ENCODE results near the gene ATP9A. TPM values are rescaled to one million over a fixed set of nuclear protein-coding genes. Genes with fewer than 3 reads are reported as not detected.
"Not testable (repeated sequence)": the region's sequence is repeated elsewhere in the genome, so short reads cannot be mapped to it uniquely, and the experiment has no call there.

The ATP9A gene
- total and polyA plus RNA-seq, 2 of the 8 experiments (the other 6 are each of a cell fraction or from before 2014, with no cell fraction given) = 5.0 to 6.4 TPM

DNA sequence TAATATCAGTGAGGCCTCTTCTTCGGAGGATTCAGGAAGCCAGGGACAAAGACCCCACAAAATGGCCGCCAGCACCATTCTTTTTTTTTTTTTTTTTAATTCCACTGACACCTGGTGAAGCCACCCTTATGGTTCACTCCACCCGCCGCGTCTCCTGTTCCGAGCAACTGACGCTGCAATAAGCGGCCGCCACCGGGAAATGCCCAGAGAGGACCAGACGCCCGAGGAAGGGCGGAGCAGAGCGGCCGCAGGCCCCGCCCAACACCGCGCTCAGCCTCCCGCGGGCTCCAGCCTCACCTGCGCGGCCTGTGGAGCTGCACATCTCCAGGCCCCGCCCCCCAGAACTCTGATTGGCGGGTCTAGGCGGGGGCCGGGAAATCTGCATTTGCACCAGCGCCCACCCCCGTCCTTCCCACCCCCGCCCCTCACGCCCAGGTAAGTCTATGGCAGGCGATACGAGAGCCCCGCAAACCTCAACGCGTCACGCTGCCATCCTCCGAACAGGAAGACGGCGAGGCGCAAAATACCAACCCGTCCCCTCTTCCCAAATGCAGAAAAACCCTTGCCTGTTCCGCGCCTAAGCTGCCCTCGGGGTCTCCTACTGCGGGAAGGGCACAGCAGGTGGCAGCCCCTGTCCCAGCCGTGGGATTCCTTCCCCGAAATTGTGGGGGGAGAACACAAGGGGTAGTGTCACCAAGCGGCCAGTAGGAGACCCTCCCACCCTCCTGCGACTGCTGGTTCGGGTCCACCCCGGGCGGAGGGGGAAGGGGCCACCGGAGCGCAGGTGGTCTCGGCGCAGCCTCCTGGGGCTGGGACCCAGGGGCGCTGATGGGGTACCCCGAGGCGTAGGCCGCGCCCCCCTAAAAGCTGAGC, 960 bp downstream of the ATP9A start (continued):
- no peak for TF ChIP-seq HDAC6 (IDR thresholded peaks at IDR 0.05; ENCODE audit: low read depth, low read length)
- no peak for TF ChIP-seq CEBPB (IDR thresholded peaks at IDR 0.05; ENCODE audit: low read depth, low read length)
- no peak for TF ChIP-seq SRF (IDR thresholded peaks at IDR 0.05; ENCODE audit: low read depth, low read length)
- no peak for TF ChIP-seq JUND (IDR thresholded peaks at IDR 0.05; ENCODE audit: low read length)
- TF ChIP-seq PHF8 (conservative IDR thresholded peaks at IDR 0.05; ENCODE audit: low read depth, low read length) = 0 out of 2 replicates have a peak, but pooled peaks have one; percentile 40
- TF ChIP-seq SAP30 (IDR thresholded peaks at IDR 0.05; ENCODE audit: insufficient read depth, insufficient replicate concordance, low read length) = no peak

DNA sequence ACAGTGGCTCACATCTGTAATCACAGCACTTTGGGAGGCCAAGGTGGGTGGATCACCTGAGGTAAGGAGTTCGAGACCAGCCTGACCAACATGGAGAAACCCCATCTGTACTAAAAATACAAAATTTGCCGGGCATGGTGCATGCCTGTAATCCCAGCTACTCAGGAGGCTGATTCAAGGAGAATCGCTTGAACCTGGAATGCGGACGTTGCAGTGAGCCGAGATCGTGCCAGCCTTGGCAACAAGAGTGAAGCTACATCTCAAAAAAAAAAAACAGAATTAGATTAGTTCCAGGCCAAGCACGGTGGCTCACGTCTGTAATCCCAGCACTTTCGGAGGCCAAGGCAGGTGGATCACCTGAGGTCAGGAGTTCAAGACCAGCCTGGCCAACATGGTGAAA, 2.8 kb downstream of the ATP9A start:
- H2BK12ac ChIP-seq (ENCODE audit: low read depth, low read length); H2BK5ac ChIP-seq (ENCODE audit: low read depth, low read length); H2AFZ ChIP-seq (ENCODE audit: low read length); H2BK15ac ChIP-seq (ENCODE audit: low read length); H3K79me2 ChIP-seq (ENCODE audit: control insufficient read depth in 1 of 2, insufficient read depth in 2 of 2, low read length in 2 of 2); H2AK5ac ChIP-seq (ENCODE audit: low read depth, low read length); H3K23me2 ChIP-seq (ENCODE audit: low read depth, low read length); H3K27me3 ChIP-seq (replicated peaks in 1 of 4; ENCODE audit: control insufficient read depth in 3 of 4, extremely low read depth in 1 of 4, insufficient read depth in 3 of 4, low read length in 3 of 4); H3K14ac ChIP-seq (ENCODE audit: insufficient read length); H3K4ac ChIP-seq (replicated peaks; ENCODE audit: insufficient read length, low read depth, low read length); H4K91ac ChIP-seq (replicated peaks; ENCODE audit: insufficient read length, low read length); H3K79me1 ChIP-seq (ENCODE audit: low read depth, low read length); H4K5ac ChIP-seq (ENCODE audit: insufficient read length, low read depth, low read length); H4K20me1 ChIP-seq (replicated peaks in 1 of 2; ENCODE audit: control insufficient read depth in 1 of 2, insufficient read depth in 2 of 2, low read length in 2 of 2); H2BK20ac ChIP-seq (ENCODE audit: low read length); H3K23ac ChIP-seq (ENCODE audit: insufficient read length); FAIRE-seq; H3K9ac ChIP-seq (replicated peaks in 1 of 4; ENCODE audit: extremely low read depth in 1 of 4, low read depth in 3 of 4, low read length in 3 of 4); H3K9me3 ChIP-seq (ENCODE audit: insufficient read depth in 2 of 2, low read depth in 1 of 2, low read length in 1 of 2); H3K4me1 ChIP-seq (replicated peaks in 1 of 4; ENCODE audit: control insufficient read depth in 3 of 4, insufficient read depth in 4 of 4, low read length in 3 of 4); H4K8ac ChIP-seq (ENCODE audit: extremely low read depth, insufficient read depth, low read length); H3K36me3 ChIP-seq (ENCODE audit: control insufficient read depth in 2 of 4, insufficient read depth in 4 of 4, low read length in 3 of 4); H3K4me2 ChIP-seq (ENCODE audit: insufficient read depth in 1 of 2, low read depth in 2 of 2, low read length in 2 of 2); H3K27ac ChIP-seq (ENCODE audit: low read depth, low read length); H3K18ac ChIP-seq (ENCODE audit: extremely low read depth, low read length); H2BK120ac ChIP-seq (replicated peaks; ENCODE audit: low read depth, low read length); H3K56ac ChIP-seq (replicated peaks; ENCODE audit: insufficient read length, low read depth, low read length); H3K4me3 ChIP-seq (ENCODE audit: extremely low read depth in 1 of 4, insufficient read depth in 2 of 4, low read depth in 3 of 4, low read length in 4 of 4); DNase-seq (ENCODE audit: low read depth in 1 of 2, low spot score in 2 of 2): not testable (repeated sequence)
- WGBS, 2 experiments (ENCODE audit: extremely low coverage in 1 of 2, insufficient coverage in 1 of 2, insufficient read length in 1 of 2, insufficient replicate concordance in 2 of 2, low coverage in 1 of 2, low lambda C conversion rate in 2 of 2, missing lambda C conversion rate in 1 of 2) = 96% methylated on average over 10 of the region's 10 CpGs; no CpG with 5 or more reads in 1 of the 2 experiments
- CTCF ChIA-PET (ENCODE audit: partially characterized antibody) = interaction anchor here (0.6 to 2.5 kb wide), 4 partner anchors 9 to 65 kb away, joined by 3 to 7 read pairs (median 4); no protein-coding TSS in a partner anchor
- POLR2A ChIA-PET (ENCODE audit: partially characterized antibody) = interaction anchor here (1.3 to 1.4 kb wide), 2 partner anchors 35 to 340 kb away, joined by 4 to 5 read pairs; no protein-coding TSS in a partner anchor

All from H1 (cell line).